LNCAP (cell line): ENCODE measurements around the gene MACROH2A1.

Source experiments
- TF ChIP-seq, protein P1 (sequence below): fragments of 450-650 bp; IDR thresholded peaks from 2 replicates; pipeline ENCODE4 v1.5.1; 2017; ENCODE audit warnings: mild to moderate bottlenecking

The MACROH2A1 gene

DNA sequence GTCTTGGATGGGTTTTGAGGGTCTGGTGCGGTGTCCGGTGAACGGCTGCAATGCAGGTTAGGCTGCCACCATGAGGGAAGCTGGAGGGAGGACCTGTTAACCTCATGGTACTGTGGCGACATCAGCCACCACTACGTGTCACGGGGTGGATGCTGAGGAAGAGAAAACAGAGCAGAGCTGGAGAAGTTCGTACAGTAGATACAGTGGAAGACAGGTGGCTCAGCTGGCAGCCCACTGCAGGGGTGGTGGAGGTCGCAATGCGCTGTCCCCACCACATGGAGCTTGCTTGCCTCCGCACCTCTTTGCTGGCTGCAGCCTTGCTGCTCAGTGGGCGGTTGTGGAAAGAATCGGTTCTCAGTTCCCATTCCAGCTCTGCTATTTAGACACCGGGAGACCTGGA lies 45.3 kb upstream of the MACROH2A1 start:
- TF ChIP-seq, protein P1, sequence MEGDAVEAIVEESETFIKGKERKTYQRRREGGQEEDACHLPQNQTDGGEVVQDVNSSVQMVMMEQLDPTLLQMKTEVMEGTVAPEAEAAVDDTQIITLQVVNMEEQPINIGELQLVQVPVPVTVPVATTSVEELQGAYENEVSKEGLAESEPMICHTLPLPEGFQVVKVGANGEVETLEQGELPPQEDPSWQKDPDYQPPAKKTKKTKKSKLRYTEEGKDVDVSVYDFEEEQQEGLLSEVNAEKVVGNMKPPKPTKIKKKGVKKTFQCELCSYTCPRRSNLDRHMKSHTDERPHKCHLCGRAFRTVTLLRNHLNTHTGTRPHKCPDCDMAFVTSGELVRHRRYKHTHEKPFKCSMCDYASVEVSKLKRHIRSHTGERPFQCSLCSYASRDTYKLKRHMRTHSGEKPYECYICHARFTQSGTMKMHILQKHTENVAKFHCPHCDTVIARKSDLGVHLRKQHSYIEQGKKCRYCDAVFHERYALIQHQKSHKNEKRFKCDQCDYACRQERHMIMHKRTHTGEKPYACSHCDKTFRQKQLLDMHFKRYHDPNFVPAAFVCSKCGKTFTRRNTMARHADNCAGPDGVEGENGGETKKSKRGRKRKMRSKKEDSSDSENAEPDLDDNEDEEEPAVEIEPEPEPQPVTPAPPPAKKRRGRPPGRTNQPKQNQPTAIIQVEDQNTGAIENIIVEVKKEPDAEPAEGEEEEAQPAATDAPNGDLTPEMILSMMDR = no peak

DNA sequence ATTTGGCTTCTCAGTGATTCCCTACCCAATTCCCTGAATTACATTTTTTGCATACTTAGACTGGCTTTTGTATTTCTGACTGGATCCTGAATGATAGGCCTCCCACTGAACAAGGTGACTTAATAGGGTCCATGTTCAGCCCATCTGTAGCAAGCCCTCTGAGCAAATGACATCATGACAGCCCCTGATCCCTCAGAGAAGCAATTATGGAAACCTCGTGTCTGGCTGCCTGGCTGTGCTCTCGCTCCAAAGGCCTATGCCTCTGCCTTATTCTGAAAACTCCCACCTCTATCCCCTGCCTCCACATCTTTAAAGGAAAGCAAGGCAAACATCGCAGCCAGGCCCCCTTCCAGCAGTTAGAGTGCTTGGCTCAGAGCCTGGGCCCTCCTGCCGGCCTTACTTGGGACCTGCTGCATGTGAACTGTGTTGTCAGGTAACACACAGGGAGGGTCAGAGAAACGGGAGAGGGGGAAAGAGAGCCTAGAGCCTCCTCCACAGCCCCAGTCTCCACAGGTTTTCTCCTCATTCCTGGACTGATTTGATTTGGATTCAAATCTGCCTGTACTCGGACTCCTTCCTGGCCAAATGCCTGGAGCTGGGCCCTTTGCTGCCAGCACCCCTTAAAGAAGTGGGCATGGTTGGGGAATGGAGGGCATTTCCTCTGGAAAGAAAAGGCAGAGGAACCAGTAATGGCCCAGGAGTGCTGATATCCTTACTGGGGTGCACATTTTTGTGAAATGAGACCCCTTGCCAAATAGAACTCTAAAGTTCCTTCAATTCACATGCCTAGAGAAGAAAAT lies 44.3 kb upstream of the MACROH2A1 start:
- TF ChIP-seq, protein P1 = no peak

DNA sequence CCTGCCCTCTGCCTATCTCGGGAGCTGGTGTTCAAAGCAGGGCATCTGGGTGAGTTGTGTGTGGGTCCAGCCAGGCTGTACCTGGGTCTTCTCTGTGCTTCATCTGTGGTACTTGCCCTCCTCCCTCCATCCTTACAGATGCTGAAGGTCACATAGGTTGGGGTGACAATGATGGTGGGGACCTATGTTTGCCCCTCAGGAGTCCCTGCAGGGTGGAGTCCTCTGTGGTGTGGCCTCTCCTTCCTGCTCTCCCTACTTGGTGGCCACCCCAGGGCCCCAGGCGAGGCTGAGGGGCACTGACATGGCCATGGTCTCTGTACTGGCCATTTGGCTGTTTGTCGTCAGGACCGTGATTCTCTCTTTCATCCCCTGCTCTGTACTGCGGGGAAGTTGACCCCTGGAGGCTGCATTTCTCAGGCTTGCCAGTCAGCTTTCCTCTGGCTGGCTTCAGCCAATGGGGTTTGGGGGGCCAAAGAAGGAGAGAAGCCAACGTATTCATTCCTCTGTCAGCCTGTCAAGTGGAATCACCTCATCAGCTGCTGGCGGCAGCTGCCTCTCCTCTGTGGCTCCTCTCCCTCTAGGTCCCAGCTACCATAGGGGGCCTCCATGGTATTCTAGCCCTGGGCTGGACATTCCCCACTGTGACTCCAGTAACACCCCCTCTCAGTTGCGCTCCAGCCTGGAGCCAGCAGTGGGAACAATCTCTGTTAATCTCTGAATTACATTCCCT lies 43.6 kb upstream of the MACROH2A1 start:
- TF ChIP-seq, protein P1 = no peak

DNA sequence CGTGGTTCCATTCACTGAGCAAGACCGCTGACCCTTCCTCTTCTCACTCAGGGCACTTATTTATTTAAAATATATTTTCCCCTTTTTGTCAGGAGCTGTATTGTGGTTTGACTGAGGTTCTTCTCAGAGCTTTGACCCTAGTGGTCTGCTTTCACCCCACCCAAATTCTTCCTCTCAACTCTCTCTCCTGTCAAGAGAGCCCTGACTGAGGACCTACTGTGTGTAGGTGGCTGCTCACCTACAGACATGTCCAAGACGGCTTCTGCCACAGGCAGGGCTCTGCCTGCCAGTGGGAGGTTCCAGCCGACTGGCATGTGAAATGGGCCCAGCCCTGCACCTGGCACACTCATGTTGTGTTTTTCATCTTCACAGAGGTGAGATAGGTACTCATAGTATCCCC lies 42.9 kb upstream of the MACROH2A1 start:
- TF ChIP-seq, protein P1 = no peak

DNA sequence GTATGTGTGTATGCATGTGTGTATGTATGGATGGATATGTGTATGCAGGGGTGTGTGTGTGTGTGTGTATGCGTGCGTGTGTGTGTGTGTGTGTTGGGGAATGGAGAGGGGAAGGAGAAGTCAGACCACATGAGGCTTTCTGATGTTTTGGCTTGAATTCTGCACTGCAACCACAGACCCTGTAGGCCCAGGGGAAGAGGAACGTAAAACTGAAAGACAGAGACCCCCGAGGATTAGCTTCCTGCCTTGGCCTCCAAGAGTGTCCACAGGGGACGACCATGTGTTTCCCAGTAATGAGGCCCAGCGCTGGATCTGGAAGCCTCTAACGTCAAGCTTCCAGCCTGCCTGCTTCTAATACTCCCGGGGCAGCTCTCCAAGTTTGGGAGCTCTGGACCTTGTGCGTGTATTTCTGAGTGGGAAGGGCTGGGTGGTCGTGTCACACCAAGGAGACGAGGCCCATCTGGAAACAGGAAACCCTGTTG lies 42.4 kb upstream of the MACROH2A1 start:
- TF ChIP-seq, protein P1 = no peak

DNA sequence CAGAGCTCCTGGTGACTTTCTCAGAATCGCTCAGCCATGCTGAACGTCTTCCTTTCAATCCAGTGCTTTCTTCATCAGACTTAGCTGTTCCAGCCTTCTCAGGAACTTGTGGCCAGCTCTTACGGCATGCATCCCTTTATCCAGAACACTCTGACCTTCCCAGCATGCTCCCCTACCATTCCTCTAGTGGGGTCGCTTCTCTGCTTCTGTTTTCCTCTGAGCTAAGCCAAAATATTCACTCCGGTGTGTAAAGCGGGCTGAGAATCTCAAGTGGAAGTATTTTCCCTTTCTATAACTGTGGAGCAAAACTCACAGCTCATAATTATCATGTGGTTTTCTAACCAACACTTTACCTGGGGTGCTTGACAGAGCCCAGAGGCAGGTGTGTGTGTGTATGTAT lies 41.9 kb upstream of the MACROH2A1 start:
- TF ChIP-seq, protein P1 = no peak

DNA sequence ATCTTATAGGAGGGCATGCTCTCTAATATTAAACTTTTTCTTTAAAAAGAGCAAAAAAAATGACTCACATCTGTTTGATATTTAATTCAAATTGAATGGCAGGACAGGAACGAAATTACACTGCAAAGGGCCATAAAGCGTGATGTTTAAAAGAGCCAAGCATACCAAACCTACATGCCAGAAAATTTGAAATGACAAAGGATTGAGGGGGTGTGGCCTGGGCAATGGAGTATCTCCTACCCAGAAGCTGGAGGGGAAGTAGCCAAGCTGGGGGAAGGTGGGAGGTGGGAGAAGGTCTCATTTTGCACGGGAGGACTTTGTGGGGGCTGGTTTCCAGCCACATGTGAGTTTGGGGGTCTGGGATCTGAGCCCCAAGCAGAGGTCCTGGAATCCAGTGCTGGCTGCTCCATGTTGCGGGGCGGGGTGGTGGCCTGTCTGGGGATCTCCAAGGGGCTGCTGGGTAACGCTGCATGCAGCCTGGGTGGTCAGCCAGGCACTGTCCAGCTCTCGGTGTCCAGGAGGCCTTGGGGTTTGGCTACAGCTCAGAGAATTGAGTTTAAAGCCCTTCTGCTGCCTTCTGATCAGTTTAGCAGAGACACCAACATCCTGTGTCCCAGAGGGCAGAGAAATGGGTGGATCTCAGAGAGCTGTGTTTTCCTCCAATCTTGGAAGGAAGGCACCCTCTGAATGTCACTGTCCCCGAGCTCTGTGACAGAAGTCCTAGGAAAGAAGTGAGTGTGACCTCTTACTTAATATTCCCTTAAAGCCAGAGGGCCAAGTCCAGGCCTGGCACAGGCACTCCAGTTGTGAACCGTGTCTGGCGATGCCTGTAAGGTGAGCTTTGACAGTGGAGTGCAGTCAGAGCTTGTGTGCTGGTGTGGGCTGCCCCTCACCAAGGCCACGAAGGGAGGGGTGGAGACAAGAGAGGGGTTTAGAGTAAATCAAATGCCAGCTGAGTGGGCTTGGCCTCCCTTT lies 40.5 kb upstream of the MACROH2A1 start:
- TF ChIP-seq, protein P1 = no peak
